Neural cell (in vitro differentiated cells): Measurements from ENCODE around the gene FAR2. TPM values are rescaled to one million over a fixed set of nuclear protein-coding genes. Genes with fewer than 3 reads are reported as not detected.

Experiments used
- H2AFZ ChIP-seq: fragments of 200-600, 300-800 bp; sonication (generic), shearing (Covaris generic); 2 replicates; pipeline ENCODE4 v1.6.0; 2014; ENCODE audit warnings: low read depth, mild to moderate bottlenecking, antibody characterized with exemption, low read length, moderate library complexity
- H3F3A ChIP-seq: fragments of 200-600 bp; shearing (Covaris generic); 2 replicates; pipeline ENCODE4 v1.6.1; 2016; ENCODE audit warnings: mild to moderate bottlenecking, moderate library complexity, mixed read lengths, antibody characterized with exemption, low read length; ENCODE audit not compliant: insufficient read depth, poor library complexity, severe bottlenecking
- H3K27ac ChIP-seq: fragments of 200-600, 300-800 bp; sonication (generic), shearing (Covaris generic); 2 replicates; pipeline ENCODE4 v1.5.1; 2014; ENCODE audit warnings: mild to moderate bottlenecking, low read length, moderate library complexity
- H3K27me3 ChIP-seq: fragments of 300-800, 200-600 bp; sonication (generic), shearing (Covaris generic); 2 replicates; pipeline ENCODE4 v1.6.0; 2014; ENCODE audit warnings: mild to moderate bottlenecking, low read depth, low read length, moderate library complexity; ENCODE audit not compliant: insufficient read depth
- H3K36me3 ChIP-seq: fragments of 300-800, 200-600 bp; sonication (generic), shearing (Covaris generic); 2 replicates; pipeline ENCODE4 v1.5.1; 2014; ENCODE audit warnings: mild to moderate bottlenecking, antibody characterized with exemption, low read length, moderate library complexity; ENCODE audit not compliant: insufficient read depth
- H3K4me2 ChIP-seq: fragments of 300-800, 200-600 bp; sonication (generic), shearing (Covaris generic); 2 replicates; pipeline ENCODE4 v1.6.0; 2014; ENCODE audit warnings: mild to moderate bottlenecking, low read length
- H3K4me3 ChIP-seq: fragments of 300-800, 200-600 bp; sonication (generic), shearing (Covaris generic); 2 replicates; pipeline ENCODE4 v1.5.1; 2014; ENCODE audit warnings: mild to moderate bottlenecking, low read length, moderate library complexity
- H3K79me2 ChIP-seq: fragments of 200-600 bp; shearing (Covaris generic); replicated peaks from 2 replicates; pipeline ENCODE4 v1.6.0; 2014; ENCODE audit warnings: mild to moderate bottlenecking, low read length, moderate library complexity; ENCODE audit not compliant: insufficient read depth
- H3K9ac ChIP-seq: fragments of 300-800, 200-600 bp; sonication (generic), shearing (Covaris generic); 2 replicates; pipeline ENCODE4 v1.6.1; 2016; ENCODE audit warnings: mild to moderate bottlenecking, low read length, mixed read lengths
- H3K9me2 ChIP-seq: fragments of 200-600 bp; shearing (Covaris generic); 2 replicates; pipeline ENCODE4 v1.6.1; 2016; ENCODE audit warnings: mild to moderate bottlenecking, low read length, mixed read lengths; ENCODE audit not compliant: insufficient read depth
- H3K9me3 ChIP-seq: fragments of 200-600, 300-800 bp; sonication (generic), shearing (Covaris generic); 2 replicates; pipeline ENCODE4 v1.6.1; 2016; ENCODE audit warnings: mild to moderate bottlenecking, mixed run types, low read length, moderate library complexity, mixed read lengths
- H4K20me1 ChIP-seq: fragments of 200-600 bp; shearing (Covaris generic); 2 replicates; pipeline ENCODE4 v1.6.1; 2016; ENCODE audit warnings: mild to moderate bottlenecking, mixed run types; ENCODE audit not compliant: insufficient read depth
- EP300 ChIP-seq: fragments of 450-650 bp; conservative IDR thresholded peaks from 2 replicates; pipeline ENCODE4 v1.6.1; 2014; ENCODE audit warnings: antibody characterized with exemption, mild to moderate bottlenecking, moderate library complexity; ENCODE audit not compliant: poor library complexity, severe bottlenecking
- EZH2 ChIP-seq: fragments of 200-600, 300-800 bp; shearing (Covaris generic), sonication (generic); IDR thresholded peaks from 2 replicates; pipeline ENCODE4 v1.6.1; 2014; ENCODE audit warnings: antibody characterized with exemption, low read length, borderline replicate concordance, mild to moderate bottlenecking; ENCODE audit not compliant: insufficient read depth, poor library complexity, severe bottlenecking
- MXI1 ChIP-seq: fragments of 450-650 bp; conservative IDR thresholded peaks from 2 replicates; pipeline ENCODE4 v1.6.1; 2014; ENCODE audit warnings: antibody characterized with exemption, mild to moderate bottlenecking; ENCODE audit not compliant: poor library complexity, severe bottlenecking
- POLR2AphosphoS5 ChIP-seq: IDR thresholded peaks from 2 replicates; pipeline ENCODE4 v1.6.1; 2012
- RAD21 ChIP-seq: fragments of 450-650 bp; conservative IDR thresholded peaks from 2 replicates; pipeline ENCODE4 v1.6.1; 2014; ENCODE audit warnings: antibody characterized with exemption, mild to moderate bottlenecking, moderate library complexity
- SMC3 ChIP-seq: fragments of 450-650 bp; conservative IDR thresholded peaks from 2 replicates; pipeline ENCODE4 v1.6.1; 2014; ENCODE audit warnings: antibody characterized with exemption, mild to moderate bottlenecking, moderate library complexity; ENCODE audit not compliant: poor library complexity
- TAF1 ChIP-seq: IDR thresholded peaks from 2 replicates; pipeline ENCODE4 v1.6.1; 2012; ENCODE audit warnings: low read depth
- polyA plus RNA-seq: library from polyadenylated mRNA; depleted of rRNA; stranded (reverse); fragments of >200 nt; gene quantifications from 2 replicates; pipeline ENCODE4 v1.2.3, GENCODE V29; 2014
- TF ChIP-seq, protein P1 (sequence below): fragments of 450-650 bp; IDR thresholded peaks from 2 replicates; pipeline ENCODE4 v1.5.1; 2014; ENCODE audit warnings: antibody characterized with exemption, mild to moderate bottlenecking, moderate library complexity; ENCODE audit not compliant: poor library complexity, severe bottlenecking
- TF ChIP-seq, protein P2 (sequence below): IDR thresholded peaks from 2 replicates; pipeline ENCODE4 v1.6.1; 2012; ENCODE audit warnings: borderline replicate concordance

The FAR2 gene
- polyA plus RNA-seq, 1 donor from 2014 or later: 0.99 TPM

GRCh38 chr12:29164477-29165393 is 15.7 kb downstream of the FAR2 start:
- H3K27ac ChIP-seq: no peak overlapping the region
- H3K4me2 ChIP-seq: no peak overlapping the region
- no peak overlapping the region for H3K9ac ChIP-seq

GRCh38 chr12:29167445-29167844 is 18.4 kb downstream of the FAR2 start:
- Histone ChIP-seq H3K4me3 (no peak overlapping the region), H3K9ac (no peak overlapping the region), H3K9me3 (no peaks in the 10 kb centered on the region), H2AFZ (no peak overlapping the region), H3F3A (no peaks in the 10 kb centered on the region), H4K20me1 (no peaks in the 10 kb centered on the region), H3K79me2 (no peaks in the 10 kb centered on the region), H3K36me3 (no peaks in the 10 kb centered on the region), H3K27ac (no peak overlapping the region), H3K27me3 (no peaks in the 10 kb centered on the region), H3K9me2 (no peaks in the 10 kb centered on the region), H3K4me2 (no peak overlapping the region)
- TF ChIP-seq, protein P1, sequence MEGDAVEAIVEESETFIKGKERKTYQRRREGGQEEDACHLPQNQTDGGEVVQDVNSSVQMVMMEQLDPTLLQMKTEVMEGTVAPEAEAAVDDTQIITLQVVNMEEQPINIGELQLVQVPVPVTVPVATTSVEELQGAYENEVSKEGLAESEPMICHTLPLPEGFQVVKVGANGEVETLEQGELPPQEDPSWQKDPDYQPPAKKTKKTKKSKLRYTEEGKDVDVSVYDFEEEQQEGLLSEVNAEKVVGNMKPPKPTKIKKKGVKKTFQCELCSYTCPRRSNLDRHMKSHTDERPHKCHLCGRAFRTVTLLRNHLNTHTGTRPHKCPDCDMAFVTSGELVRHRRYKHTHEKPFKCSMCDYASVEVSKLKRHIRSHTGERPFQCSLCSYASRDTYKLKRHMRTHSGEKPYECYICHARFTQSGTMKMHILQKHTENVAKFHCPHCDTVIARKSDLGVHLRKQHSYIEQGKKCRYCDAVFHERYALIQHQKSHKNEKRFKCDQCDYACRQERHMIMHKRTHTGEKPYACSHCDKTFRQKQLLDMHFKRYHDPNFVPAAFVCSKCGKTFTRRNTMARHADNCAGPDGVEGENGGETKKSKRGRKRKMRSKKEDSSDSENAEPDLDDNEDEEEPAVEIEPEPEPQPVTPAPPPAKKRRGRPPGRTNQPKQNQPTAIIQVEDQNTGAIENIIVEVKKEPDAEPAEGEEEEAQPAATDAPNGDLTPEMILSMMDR: no peak
- TF ChIP-seq RAD21: no peak
- TF ChIP-seq, protein P2, sequence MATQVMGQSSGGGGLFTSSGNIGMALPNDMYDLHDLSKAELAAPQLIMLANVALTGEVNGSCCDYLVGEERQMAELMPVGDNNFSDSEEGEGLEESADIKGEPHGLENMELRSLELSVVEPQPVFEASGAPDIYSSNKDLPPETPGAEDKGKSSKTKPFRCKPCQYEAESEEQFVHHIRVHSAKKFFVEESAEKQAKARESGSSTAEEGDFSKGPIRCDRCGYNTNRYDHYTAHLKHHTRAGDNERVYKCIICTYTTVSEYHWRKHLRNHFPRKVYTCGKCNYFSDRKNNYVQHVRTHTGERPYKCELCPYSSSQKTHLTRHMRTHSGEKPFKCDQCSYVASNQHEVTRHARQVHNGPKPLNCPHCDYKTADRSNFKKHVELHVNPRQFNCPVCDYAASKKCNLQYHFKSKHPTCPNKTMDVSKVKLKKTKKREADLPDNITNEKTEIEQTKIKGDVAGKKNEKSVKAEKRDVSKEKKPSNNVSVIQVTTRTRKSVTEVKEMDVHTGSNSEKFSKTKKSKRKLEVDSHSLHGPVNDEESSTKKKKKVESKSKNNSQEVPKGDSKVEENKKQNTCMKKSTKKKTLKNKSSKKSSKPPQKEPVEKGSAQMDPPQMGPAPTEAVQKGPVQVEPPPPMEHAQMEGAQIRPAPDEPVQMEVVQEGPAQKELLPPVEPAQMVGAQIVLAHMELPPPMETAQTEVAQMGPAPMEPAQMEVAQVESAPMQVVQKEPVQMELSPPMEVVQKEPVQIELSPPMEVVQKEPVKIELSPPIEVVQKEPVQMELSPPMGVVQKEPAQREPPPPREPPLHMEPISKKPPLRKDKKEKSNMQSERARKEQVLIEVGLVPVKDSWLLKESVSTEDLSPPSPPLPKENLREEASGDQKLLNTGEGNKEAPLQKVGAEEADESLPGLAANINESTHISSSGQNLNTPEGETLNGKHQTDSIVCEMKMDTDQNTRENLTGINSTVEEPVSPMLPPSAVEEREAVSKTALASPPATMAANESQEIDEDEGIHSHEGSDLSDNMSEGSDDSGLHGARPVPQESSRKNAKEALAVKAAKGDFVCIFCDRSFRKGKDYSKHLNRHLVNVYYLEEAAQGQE: no peak
- no peak for TF ChIP-seq POLR2AphosphoS5
- no peak for TF ChIP-seq EZH2
- no peak for TF ChIP-seq TAF1

More at GRCh38 chr12:29164477-29165393, 15.7 kb downstream of the FAR2 start:
- Histone ChIP-seq H3K9me2 (no peaks in the 10 kb centered on the region), H3K9me3 (no peaks in the 10 kb centered on the region), H3F3A (no peaks in the 10 kb centered on the region), H3K36me3 (no peaks in the 10 kb centered on the region), H3K79me2 (no peaks in the 10 kb centered on the region), H4K20me1 (no peaks in the 10 kb centered on the region), H2AFZ (no peak overlapping the region), H3K27me3 (no peaks in the 10 kb centered on the region), H3K4me3 (no peak overlapping the region)
- TF ChIP-seq EZH2 (no peak), MXI1 (no peak), RAD21 (no peak), POLR2AphosphoS5 (no peak), EP300 (no peak), SMC3 (no peak)
- TF ChIP-seq, protein P1: no peak
